IMR-90 (cell line): ENCODE results near the gene PAX1. TPM values are rescaled to one million over a fixed set of nuclear protein-coding genes. Genes with fewer than 3 reads are reported as not detected.
A peak's percentile ranks its signal among the peaks of the same experiment; 100 is the strongest.

Experiments
- ATAC-seq: fragments of 200-7000 bp; cut with Tn5 transposase; 2 replicates; pipeline ENCODE4 v1.9.1; 2020; ENCODE audit warnings: low read depth, mild to moderate bottlenecking, moderate library complexity
- BruUV-seq: library from RNA; stranded (reverse); fragments of 400-500 nt; replicated peaks from 2 replicates; lab custom pipeline; 2021; lab: Mats Ljungman, UMichigan
- CTCF ChIA-PET: fragments of 300-600 bp; formaldehyde crosslinking; extraction: SDS; loops from one replicate; lab custom pipeline; 2021; ENCODE audit warnings: antibody characterized with exemption; lab: Yijun Ruan, JAX
- POLR2A ChIA-PET: fragments of 300-600 bp; sonication (Branson Sonifier 250); formaldehyde crosslinking; loops from one replicate; lab custom pipeline; 2022; ENCODE audit warnings: antibody characterized with exemption; ENCODE audit not compliant: unreplicated experiment; lab: Charles Lee
- DNase-seq: peaks from one replicate; pipeline ENCODE4 v3.0.0; 2013
- H2AFZ ChIP-seq: replicated peaks from 2 replicates; pipeline ENCODE3; 2013; ENCODE audit warnings: low read length, mild to moderate bottlenecking; ENCODE audit not compliant: poor library complexity
- H2AK5ac ChIP-seq: 2 replicates; pipeline ENCODE4 v1.6.1; 2013; ENCODE audit warnings: low read depth, low read length, inconsistent platforms
- H2AK9ac ChIP-seq: replicated peaks from 2 replicates; pipeline ENCODE3; 2013; ENCODE audit warnings: mild to moderate bottlenecking, low read depth, low read length, moderate library complexity; ENCODE audit not compliant: poor library complexity
- H2BK120ac ChIP-seq: 2 replicates; pipeline ENCODE4 v1.6.1; 2013; ENCODE audit warnings: low read depth, low read length, inconsistent platforms
- H2BK15ac ChIP-seq: 3 replicates; pipeline ENCODE4 v1.6.1; 2013; ENCODE audit warnings: low read depth, low read length, inconsistent platforms
- H2BK20ac ChIP-seq: 2 replicates; pipeline ENCODE4 v1.6.1; 2013; ENCODE audit warnings: low read depth, mild to moderate bottlenecking, inconsistent platforms, low read length, moderate library complexity
- H2BK5ac ChIP-seq: 2 replicates; pipeline ENCODE4 v1.6.1; 2013; ENCODE audit warnings: mild to moderate bottlenecking, low read depth, low read length, inconsistent platforms; ENCODE audit not compliant: poor library complexity, severe bottlenecking
- H3K14ac ChIP-seq: replicated peaks from 2 replicates; pipeline ENCODE4 v1.6.1; 2013; ENCODE audit warnings: low read depth, low read length, inconsistent platforms
- H3K18ac ChIP-seq: 2 replicates; pipeline ENCODE4 v1.6.1; 2013; ENCODE audit warnings: low read depth, low read length, control low read depth
- H3K23ac ChIP-seq: 2 replicates; pipeline ENCODE4 v1.6.1; 2013; ENCODE audit warnings: low read depth, low read length, inconsistent platforms
- H3K27ac ChIP-seq: 2 replicates; pipeline ENCODE4 v1.5.1; 2013; ENCODE audit warnings: mild to moderate bottlenecking, control low read depth, low read length; ENCODE audit not compliant: insufficient read depth
- H3K27me3 ChIP-seq: 2 replicates; pipeline ENCODE4 v1.6.1; 2013; ENCODE audit warnings: low read length; ENCODE audit not compliant: control insufficient read depth, insufficient read depth
- H3K36me3 ChIP-seq: 2 replicates; pipeline ENCODE4 v1.6.1; 2013; ENCODE audit warnings: low read length, mixed read lengths; ENCODE audit not compliant: control insufficient read depth, insufficient read depth
- H3K4ac ChIP-seq: 2 replicates; pipeline ENCODE4 v1.6.1; 2013; ENCODE audit warnings: low read depth, low read length, inconsistent platforms
- H3K4me1 ChIP-seq: 2 replicates; pipeline ENCODE4 v1.6.1; 2013; ENCODE audit warnings: low read length, mixed read lengths; ENCODE audit not compliant: control insufficient read depth, insufficient read depth
- H3K4me2 ChIP-seq: 2 replicates; pipeline ENCODE4 v1.6.1; 2013; ENCODE audit warnings: low read depth, mild to moderate bottlenecking, control low read depth, low read length, moderate library complexity
- H3K4me3 ChIP-seq: 2 replicates; pipeline ENCODE4 v1.5.1; 2013; ENCODE audit warnings: low read depth, mild to moderate bottlenecking, control low read depth, low read length, moderate library complexity; ENCODE audit not compliant: insufficient read depth
- H3K56ac ChIP-seq: 2 replicates; pipeline ENCODE4 v1.6.1; 2013; ENCODE audit warnings: low read length, inconsistent platforms; ENCODE audit not compliant: insufficient read depth; ENCODE audit errors: extremely low read depth
- H3K79me1 ChIP-seq, 2 experiments: 2 replicates each; pipeline ENCODE4 v1.6.1; 2013; ENCODE audit warnings: low read length in 2 of 2, inconsistent platforms in 1 of 2, low read depth in 1 of 2
- H3K9ac ChIP-seq: 2 replicates; pipeline ENCODE4 v1.6.1; 2013; ENCODE audit warnings: low read depth, low read length, control low read depth
- H3K9me1 ChIP-seq: 2 replicates; pipeline ENCODE4 v1.6.1; 2013; ENCODE audit warnings: low read length, inconsistent platforms; ENCODE audit not compliant: insufficient read depth
- H3K9me3 ChIP-seq: 2 replicates; pipeline ENCODE4 v1.6.1; 2013; ENCODE audit warnings: low read length; ENCODE audit not compliant: control insufficient read depth, insufficient read depth
- H4K20me1 ChIP-seq: 2 replicates; pipeline ENCODE4 v1.6.1; 2013; ENCODE audit warnings: low read length, inconsistent platforms; ENCODE audit not compliant: insufficient read depth
- H4K5ac ChIP-seq: 2 replicates; pipeline ENCODE4 v1.6.1; 2013; ENCODE audit warnings: mild to moderate bottlenecking, low read depth, low read length, control low read depth
- H4K8ac ChIP-seq, 2 experiments: 2 replicates each; pipeline ENCODE4 v1.6.1; 2013; ENCODE audit warnings: low read depth in 2 of 2, low read length in 2 of 2, control low read depth in 1 of 2, inconsistent platforms in 1 of 2
- H4K91ac ChIP-seq: 2 replicates; pipeline ENCODE4 v1.6.1; 2013; ENCODE audit warnings: low read depth, low read length, inconsistent platforms; ENCODE audit not compliant: insufficient read depth
- CEBPB ChIP-seq: IDR thresholded peaks from 2 replicates; pipeline ENCODE4 v1.6.1; 2012; ENCODE audit warnings: low read depth, low read length, improper control_type of control experiment
- MAFK ChIP-seq: IDR thresholded peaks from 2 replicates; pipeline ENCODE4 v1.6.1; 2012; ENCODE audit warnings: low read depth, low read length, improper control_type of control experiment
- RCOR1 ChIP-seq: IDR thresholded peaks from 2 replicates; pipeline ENCODE4 v1.6.1; 2012; ENCODE audit warnings: mild to moderate bottlenecking, low read length, improper control_type of control experiment; ENCODE audit not compliant: insufficient replicate concordance
- WGBS, 2 experiments: methylation state at CpG; one replicate each; pipeline versions ENCODE4 v1.1.5 to v1.1.7; 2013; ENCODE audit warnings: missing lambda C conversion rate in 2 of 2; ENCODE audit not compliant: insufficient read length in 1 of 2; ENCODE audit errors: extremely low coverage in 2 of 2; 5-methylcytosine and 5-hydroxymethylcytosine counted together
- dilution Hi-C: fragments of 300-500 bp; cut with HindIII; formaldehyde crosslinking; loops from one replicate; pipeline ENCODE4 v1.14.3; 2018; ENCODE audit warnings: low sequenced_read_pairs; ENCODE audit not compliant: unreplicated experiment
- in situ Hi-C: fragments of 300-500 bp; cut with MboI; formaldehyde crosslinking; loops from 3 replicates; pipeline ENCODE4 v1.14.3; 2019; ENCODE audit warnings: low sequenced_read_pairs, inconsistent platforms, mixed read lengths
- intact Hi-C: fragments of 100-400 bp; cut with micrococcal nuclease; formaldehyde crosslinking; loops from 2 replicates; pipeline ENCODE4 v1.10.0; 2022
- polyA plus RNA-seq, 3 experiments: library from polyadenylated mRNA; depleted of rRNA; stranded (reverse); fragments of >200 nt; gene quantifications; 2 replicates each; pipeline ENCODE4 v1.2.3, GENCODE V29; 2012; ENCODE audit warnings: low replicate concordance in 1 of 3
- total RNA-seq: library from RNA; depleted of rRNA; stranded (reverse); fragments of >200 nt; gene quantifications from 2 replicates; pipeline ENCODE4 v1.2.3, GENCODE V29; 2012

The PAX1 gene
- total and polyA plus RNA-seq, 2 of the 4 experiments (the other 2 are of a cell fraction): not detected

- no peak for ATAC-seq
- intact Hi-C loops: no loop called here
- Histone ChIP-seq H2AK9ac (no peak overlapping the region), H4K20me1 (no peaks in the 10 kb centered on the region), H4K91ac (no peak overlapping the region), H4K8ac (no peak overlapping the region), H3K79me1 (no peaks in the 10 kb centered on the region), H3K18ac (no peak overlapping the region), H4K5ac (no peak overlapping the region), H2BK15ac (no peak overlapping the region), H3K36me3 (no peaks in the 10 kb centered on the region), H3K4ac (no peak overlapping the region), H2BK20ac (no peak overlapping the region), H2BK120ac (no peak overlapping the region), H3K27me3 (peaks cover 35% of the 10 kb centered on the region), H3K4me3 (no peak overlapping the region), H2BK5ac (no peak overlapping the region), H3K27ac (no peak overlapping the region), H3K9me1 (no peaks in the 10 kb centered on the region), H3K9ac (no peak overlapping the region), H2AK5ac (no peak overlapping the region), H3K4me1 (no peaks in the 10 kb centered on the region), H2AFZ (no peak overlapping the region), H3K23ac (no peak overlapping the region), H3K56ac (no peak overlapping the region), H3K4me2 (no peak overlapping the region), H3K9me3 (no peaks in the 10 kb centered on the region), H3K14ac (no peak overlapping the region)
- in situ Hi-C loops: loop anchor here (25.0 kb wide), 1 partner anchor 599 kb away; no protein-coding TSS in a partner anchor
- CTCF ChIA-PET: no interaction called here
- dilution Hi-C loops: no loop called here
- POLR2A ChIA-PET: no interaction called here
- no TSS peak for BruUV-seq
- WGBS, 2 experiments: 9% methylated on average over 8 of the region's 15 CpGs; no CpG with 5 or more reads in 1 of the 2 experiments
- no peak for DNase-seq
- no peak for TF ChIP-seq MAFK
- TF ChIP-seq CEBPB: peak; percentile 73
- TF ChIP-seq RCOR1: no peak
Observed at GRCh38 chr20:21713470-21713869, 8.0 kb downstream of the PAX1 start.
